GM12874 (cell line): ENCODE measurements around the gene MGMT.

Source experiments
- CTCF ChIP-seq: IDR thresholded peaks from 2 replicates; pipeline ENCODE4 v1.5.1; 2011; ENCODE audit warnings: low read depth, mild to moderate bottlenecking, control low read depth, low read length, moderate library complexity; ENCODE audit not compliant: insufficient read depth

The MGMT gene

GRCh38 chr10:129583831-129584230, 116.8 kb downstream of the MGMT start:
- no peak for TF ChIP-seq CTCF

GRCh38 chr10:129586898-129587443, 119.9 kb downstream of the MGMT start:
- no peak for TF ChIP-seq CTCF

GRCh38 chr10:129589546-129589945, 122.5 kb downstream of the MGMT start:
- no peak for TF ChIP-seq CTCF

GRCh38 chr10:129593953-129594352, 126.9 kb downstream of the MGMT start:
- no peak for TF ChIP-seq CTCF

GRCh38 chr10:129594811-129595210, 127.8 kb downstream of the MGMT start:
- TF ChIP-seq CTCF: no peak

- TF ChIP-seq CTCF: no peak
These were observed 131.4 kb downstream of the MGMT start for GRCh38 chr10:129598413-129598812.

- TF ChIP-seq CTCF: no peak
These were observed 132.1 kb downstream of the MGMT start for GRCh38 chr10:129599160-129599559.
